Uterus (tissue), 4 donors: ENCODE measurements around the gene ZNF888. TPM values are rescaled to one million over a fixed set of nuclear protein-coding genes. Genes with fewer than 3 reads are reported as not detected.

Experiments used
- DNase-seq, 2 donors: peaks; one replicate each; pipeline ENCODE4 v3.0.0-alpha.2; 2019 to 2020
- H3K27ac ChIP-seq, 2 donors: fragments of 200-600 bp; sonication (generic); 1 replicate in 1 of 2; 2 replicates in 1 of 2; pipeline ENCODE4 v1.5.1; 2016 to 2018
- H3K27me3 ChIP-seq, 2 donors: fragments of 200-600 bp; sonication (generic); one replicate each; pipeline ENCODE4 v1.5.1; 2018 to 2019; ENCODE audit warnings: control low read depth in 1 of 2
- H3K36me3 ChIP-seq, 2 donors: fragments of 200-600 bp; sonication (generic); one replicate each; pipeline ENCODE4 v1.5.1; 2019; ENCODE audit warnings: control low read depth in 1 of 2
- H3K4me1 ChIP-seq, 2 donors: fragments of 200-600 bp; sonication (generic); one replicate each; pipeline ENCODE4 v1.5.1; 2018 to 2019; ENCODE audit warnings: control low read depth in 1 of 2
- H3K4me3 ChIP-seq, 2 donors: fragments of 200-600 bp; sonication (generic); 1 replicate in 1 of 2; 2 replicates in 1 of 2; pipeline ENCODE4 v1.5.1; 2018 to 2019; ENCODE audit warnings: mild to moderate bottlenecking in 1 of 2
- H3K9me3 ChIP-seq, 2 donors: fragments of 200-600 bp; sonication (generic); one replicate each; pipeline ENCODE4 v1.5.1; 2019; ENCODE audit warnings: control low read depth in 1 of 2
- CTCF ChIP-seq, 4 experiments: fragments of 200-600 bp in 2 of 4; fragments of 450-650 bp in 2 of 4; sonication (generic) in 2 of 4; IDR thresholded peaks; one replicate each; pipeline ENCODE4 v1.5.1; 2016 to 2019; ENCODE audit warnings: antibody characterized with exemption in 4 of 4, mild to moderate bottlenecking in 2 of 4, moderate library complexity in 1 of 4
- POLR2A ChIP-seq, 2 donors: fragments of 450-650 bp; IDR thresholded peaks; one replicate each; pipeline ENCODE4 v1.6.1; 2016; ENCODE audit warnings: antibody characterized with exemption in 2 of 2, mild to moderate bottlenecking in 1 of 2, moderate library complexity in 1 of 2
- intact Hi-C: fragments of 100-400 bp; cut with DNase I; formaldehyde crosslinking; loops from one replicate; pipeline ENCODE4 v1.15.1; 2023; ENCODE audit warnings: low total_unique reads
- total RNA-seq, 4 donors: library from RNA; depleted of rRNA in 3 of 4; stranded (reverse); fragments of >200 nt in 3 of 4; gene quantifications; one replicate each; pipeline versions ENCODE4 v1.1.0 to v1.2.4, GENCODE V29; 2014 to 2023
- donor health status: DM: yes; HTN: yes; CAD: no.

The ZNF888 gene
- total RNA-seq, 4 donors from 2014 or later = 1.5 to 34.4 (median 6.1) TPM; not detected in 1

GRCh38 chr19:52943884-52944643, 20.8 kb upstream of the ZNF888 start:
- TF ChIP-seq CTCF (IDR thresholded peaks at IDR 0.05) = no peak
- no peak for TF ChIP-seq POLR2A (IDR thresholded peaks at IDR 0.05)
- intact Hi-C loops = no loop called here
- no peak overlapping the region for H3K27ac ChIP-seq
- H3K4me3 ChIP-seq = no peak overlapping the region
- H3K36me3 ChIP-seq = no peaks in the 10 kb centered on the region
- H3K9me3 ChIP-seq = peaks cover 0 to 12% of the 10 kb centered on the region in 2 donors
- H3K4me1 ChIP-seq = no peaks in the 10 kb centered on the region
- H3K27me3 ChIP-seq = no peaks in the 10 kb centered on the region
- DNase-seq = no peak

DNA sequence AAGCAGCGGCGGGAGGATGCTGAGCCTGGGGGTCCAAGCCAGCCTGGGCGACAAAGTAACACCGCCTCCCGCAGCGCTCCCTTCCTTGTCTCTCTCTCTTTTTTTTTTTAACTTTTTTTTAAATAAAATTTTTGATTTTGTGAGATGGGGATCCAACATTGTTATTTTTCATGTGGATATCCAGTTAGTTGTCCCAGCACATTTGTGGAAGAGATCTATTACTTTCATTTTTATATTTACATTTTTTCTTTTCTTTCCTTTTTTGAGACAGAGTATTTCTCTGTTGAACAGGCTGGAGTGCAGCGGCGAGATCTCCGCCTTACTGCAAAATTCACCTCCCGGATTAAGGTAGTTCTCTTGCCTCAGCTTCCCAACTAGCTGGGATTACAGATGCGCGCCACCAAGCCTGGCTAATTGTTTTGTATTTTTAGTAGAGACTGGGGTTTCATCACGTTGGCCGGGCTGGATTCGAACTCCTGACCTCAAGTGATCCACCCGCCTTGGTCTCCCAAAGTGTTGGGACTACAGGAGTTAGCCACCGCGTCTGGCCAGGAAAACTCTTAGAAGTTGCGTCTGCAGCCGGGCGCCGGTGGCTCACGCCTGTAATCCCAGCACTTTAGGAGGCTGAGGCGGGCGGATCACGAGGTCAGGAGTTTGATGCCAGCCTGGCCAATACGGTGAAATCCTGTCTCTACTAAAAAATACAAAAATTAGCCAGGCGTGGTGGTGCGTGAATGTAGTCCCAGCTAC, 20.1 kb upstream of the ZNF888 start:
- Histone ChIP-seq H3K27ac (peak overlapping the region; percentile 74 to 86), H3K4me1 (no peaks in the 10 kb centered on the region), H3K36me3 (no peaks in the 10 kb centered on the region), H3K9me3 (peaks cover 0 to 5% of the 10 kb centered on the region in 2 donors), H3K27me3 (no peaks in the 10 kb centered on the region), H3K4me3 (peak overlapping the region; percentile 66 to 91)
- DNase-seq = no peak
- TF ChIP-seq CTCF (IDR thresholded peaks at IDR 0.05) (no peak), POLR2A (IDR thresholded peaks at IDR 0.05) (no peak)
- intact Hi-C loops = no loop called here

GRCh38 chr19:52942386-52943133, 19.3 kb upstream of the ZNF888 start:
- Histone ChIP-seq H3K27me3 (no peaks in the 10 kb centered on the region), H3K4me1 (no peaks in the 10 kb centered on the region), H3K4me3 (peak overlapping the region; percentile 66 to 91), H3K9me3 (no peaks in the 10 kb centered on the region), H3K27ac (peak overlapping the region; percentile 82 to 86), H3K36me3 (no peaks in the 10 kb centered on the region)
- intact Hi-C loops = no loop called here
- TF ChIP-seq CTCF (IDR thresholded peaks at IDR 0.05) (peak in 1 of 4 experiments; percentile 7), POLR2A (IDR thresholded peaks at IDR 0.05) (peak; percentile 23 to 83)
- peak; percentile 94 to 98 for DNase-seq

GRCh38 chr19:52941941-52942385, 18.7 kb upstream of the ZNF888 start:
- Histone ChIP-seq H3K9me3 (no peaks in the 10 kb centered on the region), H3K36me3 (no peaks in the 10 kb centered on the region), H3K4me3 (peak overlapping the region; percentile 66 to 91), H3K27ac (peak overlapping the region; percentile 82 to 86), H3K27me3 (no peaks in the 10 kb centered on the region), H3K4me1 (no peaks in the 10 kb centered on the region)
- peak; percentile 36 to 41 for DNase-seq
- intact Hi-C loops = no loop called here
- TF ChIP-seq CTCF (IDR thresholded peaks at IDR 0.05) = no peak
